Stimulated activated CD8-positive, alpha-beta memory T cell treated with anti-CD3 and anti-CD28 coated beads, Interleukin-7, amount 100 ng/mL, for 24 hours (primary cell): ENCODE measurements around the gene EXOC2.

ENCODE experiments used
- DNase-seq: peaks from one replicate; pipeline ENCODE4 v3.0.0-alpha.2; 2020; ENCODE audit warnings: low read depth

Gene EXOC2

DNA sequence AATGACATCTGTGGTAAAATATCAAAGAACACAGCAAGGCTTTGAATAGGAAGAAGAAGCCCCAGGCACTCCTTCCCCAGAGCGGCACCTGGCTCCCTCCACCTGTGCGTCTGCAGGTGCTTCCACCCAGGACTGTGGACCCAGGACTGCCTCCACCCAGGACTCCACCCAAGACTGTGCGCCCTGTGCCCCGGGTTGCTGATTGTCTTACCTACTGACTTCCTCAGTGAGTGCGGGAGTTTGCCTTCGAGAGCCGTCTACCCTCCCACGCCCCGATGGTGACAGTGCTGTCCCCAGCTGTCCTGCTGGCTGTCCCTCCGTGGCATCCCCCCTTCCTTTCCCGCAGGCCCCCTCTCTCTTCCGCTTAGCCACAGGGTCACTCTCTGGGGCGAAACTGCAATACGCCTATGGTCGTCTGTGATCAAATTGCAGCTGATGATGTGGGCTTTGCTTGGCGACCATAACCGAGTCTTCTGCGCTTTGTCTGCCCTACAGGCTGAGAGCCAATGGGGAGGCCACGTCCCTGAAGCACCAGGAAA, 249.2 kb downstream of the EXOC2 start:
- no peak for DNase-seq

GRCh38 chr6:441126-441920, 251.6 kb downstream of the EXOC2 start:
- DNase-seq, result no peak

DNA sequence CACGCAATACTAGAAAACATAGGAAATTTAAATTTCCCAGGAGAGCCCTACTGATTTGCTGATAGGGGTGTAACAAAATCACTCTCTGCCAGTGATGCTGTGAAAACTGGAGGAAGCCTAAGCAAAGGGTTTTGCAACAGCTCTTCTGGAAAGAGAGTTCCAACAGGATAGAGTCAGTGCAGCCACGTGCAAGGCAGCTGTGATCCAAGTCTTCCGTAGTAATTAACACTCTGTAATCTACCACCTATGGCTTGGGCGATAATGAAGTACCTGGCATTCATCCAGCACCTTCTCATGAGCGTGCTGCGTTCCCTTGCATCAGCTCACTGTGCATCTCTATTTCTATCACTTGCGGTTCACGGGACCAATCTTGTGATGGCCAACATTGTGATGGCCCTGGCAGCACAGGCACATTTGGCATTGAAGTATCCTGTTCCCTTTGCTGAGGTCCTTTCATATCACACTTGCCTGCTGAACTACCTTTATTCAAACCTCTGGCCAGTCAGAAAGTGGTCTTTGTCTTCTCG, 253.2 kb downstream of the EXOC2 start:
- no peak for DNase-seq

DNA sequence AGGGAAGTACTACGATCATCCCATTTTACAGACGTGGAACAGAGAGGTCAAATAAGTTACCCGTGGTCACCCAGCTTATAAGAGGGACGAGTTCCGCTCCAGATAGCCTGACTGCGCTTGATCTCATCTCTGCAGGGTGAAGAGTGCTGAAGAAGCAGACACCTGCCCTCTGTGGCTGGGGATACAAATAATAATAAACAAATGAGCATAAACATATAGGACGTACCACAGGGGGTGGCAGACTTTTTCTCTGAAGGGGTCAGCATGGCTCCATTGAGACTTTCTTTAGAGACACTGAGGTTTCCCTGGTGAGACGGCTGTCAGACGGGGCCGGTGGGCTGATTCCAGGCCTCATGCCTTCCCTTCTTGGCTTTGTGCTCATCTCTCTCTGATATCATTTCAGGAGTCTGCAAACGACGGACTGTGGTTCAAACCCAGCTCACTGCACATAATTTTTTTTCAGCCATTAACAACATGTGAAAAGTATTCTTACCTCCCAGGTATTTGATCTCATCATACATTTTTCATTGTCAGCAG, 254.2 kb downstream of the EXOC2 start:
- DNase-seq, result no peak

GRCh38 chr6:437037-437392, 255.9 kb downstream of the EXOC2 start:
- no peak for DNase-seq

GRCh38 chr6:436308-437036, 256.5 kb downstream of the EXOC2 start:
- no peak for DNase-seq

GRCh38 chr6:435441-436307, 257.3 kb downstream of the EXOC2 start:
- no peak for DNase-seq
